GM19438 (cell line): ENCODE measurements around the gene GLRA1.
A peak's percentile ranks its signal among the peaks of the same experiment; 100 is the strongest.
"Not testable (repeated sequence)": the region's sequence is repeated elsewhere in the genome, so short reads cannot be mapped to it uniquely, and the experiment has no call there.

Experiments
- ATAC-seq: cut with Tn5 transposase; IDR thresholded peaks from one replicate; pipeline ENCODE4 v1.9.1; 2021; ENCODE audit warnings: low read depth; ENCODE audit not compliant: unreplicated experiment

Gene GLRA1

DNA sequence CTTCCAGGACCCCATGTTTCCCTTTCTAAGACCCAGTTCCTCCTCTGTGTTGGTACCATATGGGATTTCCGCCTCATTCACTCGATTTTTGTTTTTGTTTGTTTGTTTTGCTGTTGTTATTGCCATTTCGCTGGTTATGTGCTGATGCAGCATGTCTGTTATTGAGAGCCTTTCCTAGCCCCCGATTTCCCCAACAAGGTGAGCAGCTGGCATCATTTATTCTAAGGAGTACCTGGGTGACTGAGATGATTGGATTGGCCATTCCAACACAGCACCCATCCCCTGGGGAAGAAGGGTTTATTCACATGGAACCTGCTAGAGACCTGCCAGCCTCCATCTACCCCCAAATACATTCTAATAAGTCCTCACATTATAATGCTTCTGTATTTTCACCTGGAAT, 2.7 kb downstream of the GLRA1 start:
- ATAC-seq: no peak

- no peak for ATAC-seq
Measured at GRCh38 chr5:151917904-151918303, 6.7 kb downstream of the GLRA1 start.

DNA sequence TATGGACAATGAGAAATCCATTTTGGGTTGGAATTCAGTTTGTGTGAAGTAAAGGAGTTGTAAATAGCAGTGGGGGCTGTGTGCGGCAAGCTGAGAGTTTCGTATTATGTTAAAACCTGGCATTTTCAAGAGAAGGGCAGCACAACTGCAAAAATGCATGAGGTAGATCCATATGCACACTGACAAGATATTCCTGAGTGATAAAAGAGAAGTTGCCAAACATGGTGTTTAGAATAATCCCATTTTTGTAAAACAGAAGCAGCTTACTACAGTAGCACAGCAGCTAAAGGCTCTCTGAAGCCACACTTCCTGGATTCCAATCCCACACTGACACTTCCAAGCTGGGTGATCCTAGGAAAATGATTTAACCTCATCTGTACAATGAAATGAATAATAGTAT, 11.2 kb downstream of the GLRA1 start:
- no peak for ATAC-seq

DNA sequence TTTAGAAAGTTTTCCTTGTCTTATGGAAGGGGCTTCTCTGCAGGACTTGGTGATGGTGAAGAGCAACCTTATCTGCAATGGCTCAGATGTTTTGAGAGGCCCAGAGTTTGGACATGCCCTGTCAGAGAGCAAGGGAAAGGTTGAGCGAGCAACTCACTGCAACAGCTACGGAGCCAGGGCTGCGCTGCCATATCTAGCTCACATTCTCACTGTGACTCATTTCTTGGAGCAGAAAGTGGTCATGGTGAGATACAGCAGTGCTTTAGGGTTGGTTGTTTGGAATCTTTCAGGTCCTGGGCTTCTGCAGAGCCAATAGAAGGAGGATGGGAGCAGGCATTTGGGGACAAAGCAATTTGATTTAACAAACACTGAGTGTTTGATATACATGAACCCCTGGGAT, 12.3 kb downstream of the GLRA1 start:
- no peak for ATAC-seq

- ATAC-seq: no peak
Measured at GRCh38 chr5:151911011-151911410, 13.6 kb downstream of the GLRA1 start.

- no peak for ATAC-seq
Measured at GRCh38 chr5:151909628-151910027, 15.0 kb downstream of the GLRA1 start.

DNA sequence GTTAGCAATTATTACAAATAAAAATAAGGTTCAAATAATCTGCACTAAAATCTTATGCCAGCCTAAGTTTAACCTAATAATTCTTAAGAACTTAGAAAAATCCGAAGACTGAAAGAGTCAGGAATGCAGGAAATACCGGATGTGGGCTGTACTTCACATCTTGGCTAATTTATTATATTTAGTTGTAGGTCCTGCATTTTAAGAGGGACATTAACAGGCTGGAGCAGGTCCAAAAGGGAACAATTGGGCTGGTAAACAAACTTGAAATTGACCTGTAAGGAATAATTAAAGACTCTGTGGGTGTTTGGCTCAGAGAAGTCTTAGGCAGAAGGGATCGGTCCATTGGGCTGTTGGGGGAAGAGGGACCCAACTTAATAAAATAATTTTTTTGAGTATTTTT, 18.4 kb downstream of the GLRA1 start:
- no peak for ATAC-seq

- no peak for ATAC-seq
Measured at GRCh38 chr5:151905557-151905961, 19.1 kb downstream of the GLRA1 start.

DNA sequence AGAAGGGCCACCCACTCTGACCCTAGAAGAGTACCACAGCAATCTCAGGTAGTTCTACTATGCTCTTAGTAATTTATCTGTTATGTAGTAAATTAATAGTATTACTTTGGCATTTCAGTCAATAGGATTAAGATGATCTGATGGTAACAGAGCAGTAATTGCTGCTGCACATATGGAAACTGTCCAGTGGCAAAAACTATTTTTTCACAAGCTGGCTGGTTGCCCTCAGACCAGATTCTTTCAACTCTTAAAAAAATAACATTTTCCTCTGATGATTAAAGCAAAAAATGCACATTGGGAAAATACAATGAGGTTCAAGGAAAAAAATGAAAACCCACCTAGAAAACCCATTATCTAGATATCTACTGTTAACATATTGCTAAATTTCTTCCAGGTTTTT, 19.7 kb downstream of the GLRA1 start:
- ATAC-seq: no peak

- ATAC-seq: no peak
Measured at GRCh38 chr5:151904127-151904526, 20.5 kb downstream of the GLRA1 start.

DNA sequence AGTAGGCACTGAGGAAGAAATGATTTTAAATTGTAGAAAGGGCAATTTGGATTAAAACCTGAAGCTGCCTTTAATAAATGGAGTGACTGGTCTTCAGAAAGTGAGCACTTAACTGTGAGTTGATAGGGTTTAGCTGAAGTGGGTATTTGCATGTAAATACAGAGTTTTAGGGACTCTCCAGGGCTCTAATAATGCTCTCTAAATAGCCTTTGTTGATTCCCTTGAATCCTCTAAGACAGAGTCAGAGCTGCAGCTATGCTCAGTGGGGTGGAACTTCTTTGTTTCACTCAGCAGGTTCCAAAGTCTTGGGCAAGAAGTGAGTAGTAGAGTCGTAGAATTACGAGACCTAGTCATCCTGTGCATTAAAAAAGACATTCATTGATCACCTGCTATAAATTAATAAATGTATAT, 21.4 kb downstream of the GLRA1 start:
- peak; percentile 94 for ATAC-seq

DNA sequence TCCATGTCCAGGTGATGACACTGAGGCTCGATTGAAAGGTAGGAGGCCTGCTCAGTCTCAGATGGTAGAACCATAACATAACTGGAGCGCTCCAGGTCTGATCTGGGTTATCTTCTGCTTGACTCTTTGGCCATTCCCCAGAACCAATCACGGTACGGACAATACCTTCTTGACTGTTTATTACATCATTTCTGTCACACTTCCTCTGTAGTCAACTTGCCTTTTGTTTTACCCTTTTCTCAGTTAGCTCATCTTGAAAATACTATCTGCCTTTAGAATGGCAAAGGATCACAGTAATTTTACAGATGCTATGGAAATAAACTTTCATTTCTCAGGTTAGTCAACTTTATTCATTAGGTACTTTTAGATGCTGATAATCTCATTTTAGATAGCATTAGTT, 22.4 kb downstream of the GLRA1 start:
- no peak for ATAC-seq

DNA sequence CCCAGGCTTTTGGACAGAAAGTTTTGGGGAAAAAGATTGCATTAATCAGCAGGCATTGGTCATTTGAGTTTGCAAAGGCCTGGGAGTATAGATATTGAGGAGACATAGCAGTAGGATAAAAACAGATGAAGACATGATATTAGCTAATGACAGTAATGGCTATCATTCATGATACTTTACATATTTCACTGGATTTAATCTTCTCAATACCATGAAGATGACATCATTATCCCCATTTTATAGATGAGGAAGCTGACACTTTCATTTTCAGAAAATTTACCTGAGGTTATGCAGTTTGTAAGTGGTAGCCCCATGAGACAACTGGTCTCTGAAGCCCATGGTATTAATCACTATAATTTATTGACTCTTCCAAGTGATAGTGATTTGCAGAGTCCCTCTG, 23.0 kb downstream of the GLRA1 start:
- no peak for ATAC-seq

DNA sequence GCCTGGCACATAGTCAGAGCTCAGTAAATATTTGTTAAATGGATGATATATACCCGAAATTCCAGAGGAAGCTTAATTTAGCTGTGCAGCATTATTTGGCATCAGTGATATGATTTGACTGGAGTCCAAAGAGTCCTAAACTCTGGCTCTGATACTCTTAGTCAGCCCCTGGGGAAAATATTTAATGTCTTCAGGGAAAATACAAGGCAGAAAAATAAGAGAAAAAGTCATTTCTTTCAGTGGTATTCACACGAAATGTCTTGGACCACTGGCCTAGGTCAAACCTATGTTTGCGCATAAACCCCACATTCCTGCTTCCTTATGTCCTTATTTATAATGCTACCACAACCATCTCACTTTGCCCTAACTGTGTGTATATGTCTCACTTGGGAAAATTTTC, 23.8 kb downstream of the GLRA1 start:
- no peak for ATAC-seq

- ATAC-seq: no peak
Measured at GRCh38 chr5:151899399-151899798, 25.3 kb downstream of the GLRA1 start.

DNA sequence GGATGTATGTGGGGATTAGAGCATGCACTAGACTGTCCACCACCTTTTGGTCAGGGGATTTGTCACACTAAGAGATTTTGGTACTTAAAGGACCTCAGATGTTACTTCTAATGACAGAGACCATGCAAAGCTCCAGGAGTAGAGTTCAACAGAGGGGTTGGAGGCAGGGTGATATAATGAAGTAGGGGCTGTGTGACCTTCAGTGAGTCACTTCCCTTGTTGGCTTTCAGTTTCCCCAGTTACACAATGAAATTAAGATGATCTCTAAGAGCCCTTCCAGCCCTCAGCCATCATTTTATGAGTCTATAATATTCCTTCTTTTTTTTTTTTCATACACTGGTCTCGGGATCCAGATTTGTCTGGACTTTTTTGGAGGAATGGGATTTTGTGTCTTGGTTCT, 26.8 kb downstream of the GLRA1 start:
- no peak for ATAC-seq

GRCh38 chr5:151897020-151897552, 27.6 kb downstream of the GLRA1 start:
- ATAC-seq: no peak

GRCh38 chr5:151896031-151896691, 28.5 kb downstream of the GLRA1 start:
- no peak for ATAC-seq

- ATAC-seq: no peak
Measured at GRCh38 chr5:151895660-151896030, 29.0 kb downstream of the GLRA1 start.

DNA sequence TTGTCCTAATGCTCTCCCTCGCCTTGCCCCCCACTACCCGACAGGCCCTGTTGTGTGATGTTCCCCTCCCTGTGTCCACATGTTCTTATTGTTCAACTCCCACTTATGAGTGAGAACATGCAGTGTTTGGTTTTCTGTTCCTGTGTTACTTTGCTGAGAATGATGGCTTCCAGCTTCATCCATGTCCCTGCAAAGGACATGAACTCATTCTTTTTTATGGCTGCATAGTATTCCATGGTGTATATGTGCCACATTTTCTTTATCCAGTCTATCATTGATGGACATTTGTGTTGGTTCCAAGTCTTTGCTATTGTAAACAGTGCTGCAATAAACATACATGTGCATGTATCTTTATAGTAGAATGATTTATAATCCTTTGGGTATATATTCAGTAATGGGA, 31.2 kb downstream of the GLRA1 start:
- ATAC-seq: not testable (repeated sequence)

GRCh38 chr5:151892393-151892792, 32.3 kb downstream of the GLRA1 start:
- ATAC-seq: no peak

- ATAC-seq: no peak
Measured at GRCh38 chr5:151890299-151890698, 34.4 kb downstream of the GLRA1 start.

GRCh38 chr5:151889614-151890013, 35.0 kb downstream of the GLRA1 start:
- no peak for ATAC-seq
